ENCODE data around the gene CDH20. TPM values are rescaled to one million over a fixed set of nuclear protein-coding genes. Genes with fewer than 3 reads are reported as not detected.
A peak's percentile ranks its signal among the peaks of the same experiment; 100 is the strongest.

CDH20 gene
- total RNA-seq, 4 donors from 2014 or later: 0.83 to 5.5 (median 2.0) TPM

GRCh38 chr18:61489334-61489733 lies 156.1 kb downstream of the CDH20 start:
- no peak overlapping the region for H3K27ac ChIP-seq
- no peak overlapping the region for H3K4me3 ChIP-seq
- no peaks in the 10 kb centered on the region for H3K27me3 ChIP-seq
- H3K36me3 ChIP-seq: no peaks in the 10 kb centered on the region
- no peaks in the 10 kb centered on the region for H3K9me3 ChIP-seq
- TF ChIP-seq CTCF (IDR thresholded peaks at IDR 0.05) (no peak), POLR2A (IDR thresholded peaks at IDR 0.05) (no peak)
- DNase-seq: no peak
- H3K4me1 ChIP-seq: no peaks in the 10 kb centered on the region

GRCh38 chr18:61496374-61496773 lies 163.1 kb downstream of the CDH20 start:
- no peak overlapping the region for H3K4me3 ChIP-seq
- no peak overlapping the region for H3K27ac ChIP-seq
- no peak for DNase-seq
- no peaks in the 10 kb centered on the region for H3K27me3 ChIP-seq
- no peaks in the 10 kb centered on the region for H3K4me1 ChIP-seq
- TF ChIP-seq CTCF (IDR thresholded peaks at IDR 0.05): no peak
- TF ChIP-seq POLR2A (IDR thresholded peaks at IDR 0.05): no peak
- H3K9me3 ChIP-seq: no peaks in the 10 kb centered on the region
- no peaks in the 10 kb centered on the region for H3K36me3 ChIP-seq

GRCh38 chr18:61497422-61497821 lies 164.2 kb downstream of the CDH20 start:
- no peak for DNase-seq

GRCh38 chr18:61502472-61502871 lies 169.2 kb downstream of the CDH20 start:
- TF ChIP-seq CTCF (IDR thresholded peaks at IDR 0.05) (peak in 4 of 6 experiments; percentile 35 to 83 (median 82)), POLR2A (IDR thresholded peaks at IDR 0.05) (no peak)
- Histone ChIP-seq H3K27me3 (no peaks in the 10 kb centered on the region), H3K4me1 (no peaks in the 10 kb centered on the region), H3K9me3 (no peaks in the 10 kb centered on the region), H3K27ac (no peak overlapping the region), H3K36me3 (no peaks in the 10 kb centered on the region), H3K4me3 (no peak overlapping the region)
- DNase-seq: peak in 1 of 3 donors; percentile 50

More at GRCh38 chr18:61497422-61497821, 164.2 kb downstream of the CDH20 start:
- Histone ChIP-seq H3K4me1 (no peaks in the 10 kb centered on the region), H3K27me3 (no peaks in the 10 kb centered on the region), H3K9me3 (no peaks in the 10 kb centered on the region), H3K4me3 (no peak overlapping the region), H3K27ac (no peak overlapping the region), H3K36me3 (no peaks in the 10 kb centered on the region)
- TF ChIP-seq POLR2A (IDR thresholded peaks at IDR 0.05): no peak
- no peak for TF ChIP-seq CTCF (IDR thresholded peaks at IDR 0.05)

- Histone ChIP-seq H3K9me3 (no peaks in the 10 kb centered on the region), H3K36me3 (no peaks in the 10 kb centered on the region), H3K4me3 (no peak overlapping the region), H3K27ac (no peak overlapping the region), H3K4me1 (no peaks in the 10 kb centered on the region), H3K27me3 (no peaks in the 10 kb centered on the region)
- DNase-seq: no peak
- TF ChIP-seq CTCF (IDR thresholded peaks at IDR 0.05) (no peak), POLR2A (IDR thresholded peaks at IDR 0.05) (no peak)
These were observed 170.5 kb downstream of the CDH20 start for GRCh38 chr18:61503688-61504087.

- no peak for TF ChIP-seq CTCF (IDR thresholded peaks at IDR 0.05)
- TF ChIP-seq POLR2A (IDR thresholded peaks at IDR 0.05): no peak
These were observed 195.7 kb downstream of the CDH20 start for GRCh38 chr18:61528961-61529360.

More at GRCh38 chr18:61528961-61529360, 195.7 kb downstream of the CDH20 start:
- no peaks in the 10 kb centered on the region for H3K4me1 ChIP-seq
- H3K27me3 ChIP-seq: no peaks in the 10 kb centered on the region
- no peak overlapping the region for H3K4me3 ChIP-seq
- DNase-seq: no peak
- no peaks in the 10 kb centered on the region for H3K9me3 ChIP-seq
- no peaks in the 10 kb centered on the region for H3K36me3 ChIP-seq
- H3K27ac ChIP-seq: no peak overlapping the region

All from Peyer's patch (tissue), 4 donors.